Effector CD8-positive, alpha-beta T cell (primary cell): ENCODE results near the gene LSR.
"Not testable (repeated sequence)": the region's sequence is repeated elsewhere in the genome, so short reads cannot be mapped to it uniquely, and the experiment has no call there.

Experiments used
- DNase-seq: peaks from one replicate; lab custom pipeline; 2025; lab: John Stamatoyannopoulos, UW

The LSR gene

DNA sequence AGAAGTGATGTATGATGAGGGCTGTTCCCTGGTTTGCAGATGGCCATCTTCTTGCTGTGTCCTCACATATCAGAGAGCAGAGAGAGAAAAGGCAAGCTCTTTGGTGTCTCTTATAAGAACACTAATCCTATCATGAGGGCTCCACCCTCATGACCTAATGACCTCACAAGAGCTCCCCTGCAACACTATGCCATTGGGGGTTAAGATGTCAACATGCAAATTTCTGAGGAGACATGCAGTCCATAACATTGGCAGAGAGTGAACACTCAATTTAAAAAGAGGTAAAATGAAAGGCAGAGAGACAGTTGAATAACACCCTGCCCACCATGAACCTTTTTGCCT is 31.2 kb upstream of the LSR start:
- no peak for DNase-seq

DNA sequence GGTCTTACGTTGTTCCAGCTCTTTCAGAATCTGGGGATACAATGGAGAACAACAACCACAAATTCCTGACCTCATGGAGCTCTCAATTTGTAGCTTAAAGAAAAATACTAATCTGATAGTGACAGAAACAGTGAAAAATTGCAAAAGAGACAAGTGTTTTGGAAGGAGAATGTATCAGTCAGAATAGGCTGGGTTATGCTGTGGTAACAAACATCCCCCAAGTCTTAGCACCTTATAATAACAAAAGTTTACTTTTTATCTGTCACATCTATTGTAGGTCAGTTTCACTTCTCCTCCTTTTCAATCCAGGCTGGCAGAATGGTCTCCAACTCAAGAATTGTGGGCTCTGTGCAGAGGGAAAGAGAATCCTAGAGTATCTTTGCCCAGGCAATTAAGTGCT is 29.8 kb upstream of the LSR start:
- DNase-seq, result no peak

DNA sequence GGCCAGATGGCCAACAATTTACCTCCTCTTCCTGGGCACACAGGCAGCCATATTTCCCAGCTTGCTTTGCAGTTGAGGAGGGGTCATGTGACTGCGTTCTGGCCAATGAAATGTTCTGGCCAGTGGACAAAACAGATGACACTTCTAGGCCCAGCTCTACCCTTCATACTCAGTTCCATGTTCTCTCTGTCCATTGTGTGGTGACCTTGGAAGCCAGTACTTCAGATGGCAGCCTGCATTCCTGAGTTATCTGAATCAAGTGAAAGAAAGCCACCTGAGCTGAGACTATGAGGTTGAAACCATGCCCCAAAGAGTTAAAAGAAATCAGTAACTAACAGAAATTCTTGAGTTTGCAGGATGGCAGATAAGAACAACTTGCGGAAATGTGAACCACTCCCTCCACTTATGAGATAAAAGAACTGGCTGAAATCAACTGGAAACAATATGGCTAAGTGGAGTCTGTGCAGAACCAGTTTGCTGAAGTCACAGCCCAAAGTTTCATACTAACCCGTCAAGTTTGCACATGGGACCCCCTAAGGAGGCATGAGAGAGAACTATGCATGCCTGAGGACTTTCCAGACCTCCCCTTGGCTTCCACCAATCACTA is 28.4 kb upstream of the LSR start:
- no peak for DNase-seq

DNA sequence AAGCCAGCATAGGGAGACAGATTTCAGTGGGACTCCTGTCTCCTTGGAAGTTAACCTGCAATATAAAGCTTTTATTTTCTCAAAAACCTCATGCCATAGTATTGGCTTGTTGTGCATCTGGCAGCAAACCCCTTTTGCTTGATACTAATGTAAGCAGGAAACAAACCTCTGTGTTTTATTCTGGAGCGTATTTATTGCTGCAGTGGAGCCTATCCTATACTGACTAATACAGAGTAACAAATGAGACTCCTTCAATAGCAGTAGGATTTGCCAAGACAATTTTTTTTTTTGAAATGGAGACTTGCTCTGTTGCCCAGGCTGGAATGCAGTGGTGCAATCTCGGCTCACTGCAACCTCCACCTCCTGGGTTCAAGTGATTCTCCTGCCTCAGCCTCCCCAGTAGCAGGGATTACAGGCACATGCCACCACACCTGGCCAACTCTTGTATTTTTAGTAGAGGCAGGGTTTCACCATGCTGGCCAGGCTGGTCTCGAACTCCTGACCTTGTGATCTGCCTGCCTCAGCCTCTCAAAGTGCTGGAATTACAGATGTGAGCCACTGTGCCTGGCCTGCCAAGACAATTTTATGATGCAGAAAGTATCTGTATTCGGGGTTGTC is 27.7 kb upstream of the LSR start:
- DNase-seq, result not testable (repeated sequence)

DNA sequence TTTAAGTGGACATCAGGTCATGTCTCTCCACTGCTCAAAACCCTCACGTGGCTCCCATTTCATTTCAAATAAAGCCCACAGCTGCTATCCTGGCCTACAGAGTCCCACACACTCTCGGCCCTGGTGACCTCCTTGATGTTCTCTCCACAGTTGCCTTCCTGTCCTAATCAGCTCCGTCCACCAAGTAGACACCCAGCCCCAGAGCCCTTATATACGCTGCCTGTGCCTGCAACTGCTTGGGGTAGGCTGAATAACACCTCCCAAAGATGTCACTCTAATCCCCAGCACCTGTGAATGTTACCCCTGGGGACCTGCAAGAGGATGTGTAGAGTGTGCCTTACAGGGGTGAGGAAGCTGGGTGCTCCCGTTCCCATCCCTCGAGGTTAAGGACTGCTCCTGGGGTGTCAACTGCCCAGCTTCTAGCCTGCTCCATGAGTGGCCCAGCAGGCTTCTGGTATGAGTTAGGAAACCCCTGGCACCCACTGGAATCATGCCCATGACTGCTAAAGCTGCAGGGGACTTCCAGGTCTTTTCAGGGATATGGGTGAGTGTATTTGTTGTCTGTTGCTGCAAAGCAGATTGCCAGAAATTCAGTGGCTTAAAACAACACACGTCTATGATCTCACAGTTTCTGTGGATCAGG is 26.3 kb upstream of the LSR start:
- no peak for DNase-seq

DNA sequence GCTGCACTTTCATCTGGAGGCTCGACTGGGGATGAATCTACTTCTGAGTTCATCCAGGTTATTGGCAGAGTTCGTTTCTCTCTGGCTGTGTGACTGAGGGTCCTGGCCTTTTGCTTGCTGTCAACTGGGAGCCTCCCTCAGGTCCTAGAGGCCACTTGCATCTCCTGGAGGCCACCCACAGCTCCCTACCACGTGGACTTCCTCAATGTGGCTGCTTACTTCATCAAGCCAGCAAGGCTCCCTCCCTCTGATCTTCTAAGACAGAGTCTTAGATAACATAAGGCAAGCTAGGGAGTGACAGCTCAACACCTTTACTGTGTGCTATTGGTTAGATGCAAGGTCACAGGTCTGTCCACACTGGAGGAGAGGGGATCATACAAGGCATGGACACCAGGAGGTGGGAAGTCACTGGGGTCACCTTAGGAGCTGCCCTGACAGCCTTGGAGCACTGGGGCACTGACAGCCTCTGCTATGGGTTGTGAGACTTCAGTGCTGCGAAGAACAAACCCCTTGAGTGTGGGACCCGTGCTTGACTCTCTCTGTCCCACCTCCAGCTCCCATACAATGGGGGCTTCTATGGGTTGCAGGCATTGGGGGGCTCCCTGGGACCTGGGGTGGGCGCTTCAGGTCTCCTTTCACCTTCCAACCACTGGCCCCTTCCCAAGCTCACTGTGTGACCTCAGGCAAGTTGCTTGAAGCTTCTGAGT is 25.6 kb upstream of the LSR start:
- no peak for DNase-seq

DNA sequence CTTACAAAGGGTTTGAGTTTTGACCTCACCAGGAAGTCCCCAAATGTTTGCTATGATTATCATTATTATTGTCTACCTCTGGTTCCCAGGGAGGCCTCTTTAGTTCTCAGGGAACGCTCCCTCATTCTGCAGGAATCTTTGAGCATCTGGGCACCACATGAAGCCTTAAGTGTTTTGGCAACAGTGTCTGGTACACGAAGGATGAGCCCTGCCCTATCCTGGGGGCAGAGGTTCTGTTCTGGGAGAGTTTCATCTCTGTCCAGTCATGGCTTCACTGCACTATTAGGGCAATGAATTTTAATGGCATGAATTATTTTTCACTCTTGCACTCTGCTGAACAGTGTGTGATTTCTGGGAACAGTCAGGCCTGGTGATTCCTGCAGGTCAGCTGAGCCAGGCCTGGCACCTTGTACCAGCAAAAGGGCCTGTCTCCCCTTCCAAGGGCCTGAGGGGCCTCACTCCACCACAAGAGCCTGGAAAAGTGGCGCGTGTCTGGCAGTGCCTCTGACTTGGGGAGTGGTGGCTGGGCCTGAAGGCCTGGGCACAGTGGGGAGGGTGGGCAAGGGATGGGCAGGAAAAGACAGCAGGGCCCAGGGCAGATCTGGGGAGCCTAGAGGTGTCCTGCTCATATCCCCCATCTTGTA is 24.8 kb upstream of the LSR start:
- DNase-seq, result no peak

DNA sequence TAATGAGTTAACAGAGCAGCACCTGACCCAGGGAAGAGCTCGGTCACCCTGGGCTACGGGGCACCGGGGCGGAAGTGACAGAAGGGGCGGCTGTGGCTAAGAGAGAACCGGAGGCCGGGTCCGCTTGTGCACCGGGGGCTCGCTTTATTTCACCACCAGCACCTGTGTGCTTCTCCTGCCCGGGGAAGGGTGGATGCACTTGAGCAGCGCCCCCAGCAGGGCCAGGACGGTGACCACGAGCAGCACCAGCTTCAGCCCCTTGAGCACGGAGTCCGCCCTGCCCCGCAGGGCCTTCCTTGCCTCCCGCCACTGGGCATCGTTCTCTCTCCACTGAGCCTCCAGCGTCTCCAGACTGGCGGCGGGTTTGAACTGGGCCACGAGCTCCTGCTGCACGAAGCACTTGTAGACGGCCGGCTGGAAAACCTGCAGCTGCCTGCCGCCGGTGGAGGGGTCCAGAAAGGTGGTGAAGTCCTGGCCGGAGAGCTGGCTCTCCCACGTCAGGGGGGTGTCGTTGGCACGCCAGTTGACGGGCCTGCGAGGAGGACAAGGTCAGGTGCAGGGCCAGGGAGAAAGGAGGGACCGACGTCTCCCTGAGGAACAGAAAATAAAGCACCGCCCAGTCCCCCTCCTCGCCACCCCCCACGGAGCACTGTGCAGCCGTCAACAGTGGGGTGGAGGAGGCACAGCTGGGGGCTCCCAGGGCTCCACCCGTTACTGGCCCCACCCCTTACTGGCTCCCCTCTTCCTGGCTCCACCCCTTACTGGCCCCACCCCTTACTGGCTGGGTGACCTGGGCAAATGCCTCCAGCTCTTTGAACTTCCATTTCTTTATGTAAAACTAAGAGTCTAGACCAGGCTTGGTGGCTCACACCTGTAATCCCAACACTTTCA is 23.9 kb upstream of the LSR start:
- DNase-seq, result no peak

DNA sequence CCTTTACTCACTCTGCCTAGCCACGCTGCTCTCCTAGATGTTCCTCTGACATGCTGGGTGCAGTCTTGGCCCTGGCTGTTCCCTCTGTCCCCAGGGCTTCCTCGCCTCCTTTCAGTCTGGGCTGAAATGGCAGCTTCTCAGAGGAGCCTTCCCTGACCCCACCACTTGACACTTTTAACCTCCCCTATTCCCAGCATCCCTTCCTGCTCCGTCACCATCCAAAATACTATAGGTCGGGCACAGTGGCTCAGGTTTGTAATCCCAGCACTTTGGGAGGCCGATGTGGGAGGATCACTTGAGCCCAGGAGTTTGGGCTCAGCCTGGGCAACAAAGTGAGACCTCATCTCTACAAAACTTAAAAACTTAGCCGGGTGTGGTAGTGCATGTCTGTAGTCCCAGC is 22.9 kb upstream of the LSR start:
- no peak for DNase-seq

DNA sequence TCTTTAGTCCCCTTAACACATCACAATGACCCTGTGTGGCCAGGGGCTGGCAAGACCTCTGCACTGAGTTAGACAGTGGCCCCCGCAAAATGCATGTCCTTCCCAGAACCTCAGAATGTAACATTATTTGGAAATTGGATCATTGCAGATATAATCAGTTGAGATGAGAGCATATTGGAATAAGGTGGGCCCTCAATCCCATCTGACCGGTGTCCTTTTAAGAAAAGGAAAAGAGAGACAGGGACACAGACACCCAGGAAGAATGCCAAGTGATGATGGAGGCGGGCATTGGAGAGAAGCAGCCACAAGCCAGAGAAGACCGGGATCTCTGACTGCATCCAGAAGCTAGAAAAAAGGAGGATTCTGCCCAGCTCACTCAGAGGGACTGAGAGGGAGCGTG is 22.1 kb upstream of the LSR start:
- no peak for DNase-seq

DNA sequence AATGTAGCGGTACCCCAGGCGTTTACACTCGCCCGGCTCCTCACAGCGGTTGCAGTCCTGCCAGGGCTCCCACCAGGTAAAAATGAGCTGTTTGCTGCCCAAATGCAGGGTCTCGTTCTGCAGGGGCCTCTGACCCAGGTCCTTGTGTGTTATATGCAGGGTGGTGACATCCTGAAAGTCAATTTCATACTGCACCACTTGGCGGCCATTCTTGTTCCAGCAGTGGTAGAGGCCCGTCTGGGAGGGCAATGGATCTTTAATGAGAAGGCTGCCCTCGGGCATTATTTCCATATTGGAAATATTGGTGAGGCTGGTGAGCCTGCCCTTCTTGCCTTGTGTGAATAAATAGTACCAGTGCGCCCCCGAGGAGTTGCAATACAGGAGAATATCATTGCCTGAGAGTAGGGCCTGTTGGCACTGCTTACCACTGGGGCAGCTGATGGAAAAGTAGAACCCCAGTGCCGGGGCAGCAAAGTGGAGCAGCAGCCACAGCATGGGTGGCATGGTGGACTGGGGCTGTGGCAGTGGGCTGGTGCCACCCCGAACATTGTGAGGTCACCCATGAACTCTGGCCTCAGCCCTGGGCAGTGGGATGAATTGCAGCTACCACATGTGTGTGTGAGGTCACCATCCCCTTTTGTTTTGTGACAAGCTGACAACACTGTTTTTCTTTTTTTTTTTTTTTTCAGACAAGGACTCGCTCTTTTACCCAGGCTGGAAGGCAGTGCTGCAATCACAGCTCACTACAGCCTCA is 20.4 kb upstream of the LSR start, which contains the start of gene FAM187B:
Gene FAM187B (minus strand): TSS at position 563 of the 754 bp plus-strand sequence. CDS start 59 bp downstream, at position 504.
- no peak for DNase-seq

DNA sequence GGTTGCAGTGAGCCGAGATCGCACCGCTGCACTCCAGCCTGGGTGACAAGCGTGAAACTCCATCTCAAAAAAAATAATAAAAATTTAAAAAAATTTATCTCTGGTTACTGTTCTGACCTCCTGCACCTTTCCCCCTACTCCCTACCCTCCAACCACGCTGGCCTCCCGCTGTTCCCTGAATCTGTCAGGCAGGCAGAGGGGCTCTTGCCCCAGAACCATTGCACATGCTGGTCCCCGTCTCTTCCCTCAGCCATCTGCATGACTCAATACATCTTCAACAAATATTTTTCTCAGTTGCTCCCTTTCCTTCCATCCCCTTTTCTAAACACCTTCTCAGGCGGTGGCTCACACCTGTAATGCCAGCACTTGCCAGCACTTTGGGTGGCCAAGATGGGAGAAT is 19.2 kb upstream of the LSR start:
- no peak for DNase-seq

DNA sequence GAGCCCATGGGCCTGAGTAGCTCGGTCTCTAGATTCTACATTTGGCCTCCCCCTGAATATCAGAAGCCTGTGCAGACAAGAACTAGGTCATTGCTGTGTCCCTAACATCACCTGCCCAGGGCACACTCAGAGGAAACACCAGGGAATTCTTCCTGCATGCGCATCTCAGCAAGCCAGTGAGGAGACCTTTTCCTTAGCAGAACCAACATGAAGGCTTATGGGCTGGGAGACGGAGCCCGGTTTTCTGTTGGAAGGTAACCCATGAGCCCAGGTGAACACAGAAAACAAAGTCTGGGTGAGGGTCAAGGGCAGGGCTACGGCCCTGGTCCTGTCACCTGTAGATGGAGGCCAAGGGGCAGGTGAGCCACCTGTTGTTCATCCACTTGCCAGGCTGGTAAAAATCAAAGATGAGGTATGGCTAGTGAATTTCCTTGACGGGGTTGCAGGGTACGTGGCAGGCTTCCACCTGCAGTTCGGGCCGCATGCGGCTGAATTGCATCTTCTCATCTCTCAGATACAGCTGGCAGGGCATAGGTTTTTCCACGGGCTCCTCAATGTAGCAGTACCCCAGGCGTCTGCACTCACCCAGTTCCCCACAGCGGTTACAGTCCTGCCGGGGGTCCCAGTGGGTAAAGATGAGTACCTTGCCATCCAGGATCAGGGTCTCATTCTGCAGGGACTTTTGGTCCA is 16.7 kb upstream of the LSR start:
- DNase-seq, result no peak

DNA sequence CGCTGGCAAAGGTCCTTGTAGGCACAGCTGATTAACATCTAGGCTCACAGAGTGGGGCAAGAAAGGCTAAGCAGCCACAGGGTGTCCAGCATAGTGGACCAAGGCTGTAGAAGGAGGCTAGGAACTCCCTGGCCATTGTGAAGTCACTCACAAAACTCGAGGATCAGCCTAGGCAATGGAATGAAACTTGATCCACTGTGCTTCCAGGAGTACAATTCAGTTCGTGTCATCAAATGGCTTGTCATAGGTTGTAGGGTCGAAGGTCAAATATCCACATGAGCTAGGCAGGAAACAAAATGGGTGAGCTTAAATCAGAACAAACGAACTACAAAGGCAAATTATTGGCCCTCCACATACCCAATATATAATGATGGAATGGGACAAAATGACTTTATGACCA is 15.9 kb upstream of the LSR start:
- no peak for DNase-seq

DNA sequence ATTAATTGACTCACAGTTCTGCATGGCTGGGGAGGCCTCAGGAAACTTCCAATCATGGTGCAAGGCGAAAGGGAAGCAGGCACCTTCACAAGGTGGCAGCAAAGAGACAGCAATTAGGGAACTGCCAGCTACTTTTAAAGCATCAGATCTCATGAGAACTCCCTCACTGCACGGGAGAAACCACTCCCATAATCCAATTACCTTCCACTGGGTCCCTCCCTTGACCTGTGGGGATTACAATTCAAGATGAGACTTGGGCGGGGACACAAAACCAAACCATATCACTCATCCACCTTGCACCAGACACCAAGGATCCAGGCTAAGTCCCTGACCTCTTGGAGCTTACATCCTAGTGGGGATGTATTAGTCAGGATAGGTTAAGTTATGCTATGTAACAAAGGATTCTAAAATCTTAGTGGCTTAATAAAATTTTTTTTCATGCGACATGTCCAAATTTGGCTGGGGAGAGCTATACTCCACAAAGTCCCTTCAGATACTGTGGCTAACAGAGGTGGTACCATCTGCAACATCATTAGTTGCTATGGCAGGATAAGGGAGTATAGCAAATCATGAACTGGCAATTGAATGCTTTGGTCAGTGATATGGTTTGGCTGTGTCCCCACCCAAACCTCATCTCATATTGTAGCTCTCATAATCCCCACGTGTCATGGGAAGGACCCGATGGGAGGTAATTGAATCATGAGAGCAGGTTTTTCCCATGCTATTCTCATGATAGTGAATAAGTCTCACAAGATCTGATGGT is 12.0 kb upstream of the LSR start:
- DNase-seq, result no peak

DNA sequence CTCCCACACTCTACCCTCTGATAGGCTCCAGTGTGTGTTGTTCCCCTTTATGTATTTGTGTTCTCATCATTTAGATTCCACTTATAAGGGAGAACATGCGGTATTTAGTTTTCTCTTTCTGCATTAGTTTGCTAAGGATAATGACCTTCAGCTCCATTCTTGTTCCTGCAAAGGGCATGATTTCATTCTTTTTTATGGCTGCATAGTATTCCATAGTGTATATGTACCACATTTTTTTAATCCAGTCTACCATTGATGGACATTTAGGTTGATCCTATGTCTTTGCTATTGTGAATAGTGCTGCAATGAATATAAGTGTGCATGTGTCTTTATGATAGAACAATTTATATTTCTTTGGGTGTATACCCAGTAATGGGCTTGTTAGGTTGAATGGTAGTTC is 9.2 kb upstream of the LSR start:
- DNase-seq, result not testable (repeated sequence)

DNA sequence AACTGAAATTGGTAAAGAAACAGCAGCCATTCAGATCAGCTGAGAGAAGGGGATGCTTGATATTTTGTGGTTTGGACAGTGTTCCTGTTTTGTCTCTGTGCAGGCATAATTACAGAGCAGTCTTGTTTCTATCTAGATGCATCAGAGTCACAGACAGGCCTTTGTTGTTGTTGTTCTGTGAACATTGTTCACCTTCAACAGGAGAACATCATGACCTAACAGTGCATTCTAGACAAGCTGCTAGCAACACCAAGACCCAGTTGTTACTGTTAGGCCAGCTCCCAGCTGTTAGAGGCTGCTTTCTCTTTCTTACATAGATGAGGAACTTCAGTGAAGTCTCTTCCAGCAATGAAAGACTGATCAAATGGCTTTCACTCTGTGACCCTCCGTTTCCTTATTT is 8.5 kb upstream of the LSR start:
- DNase-seq, result no peak

DNA sequence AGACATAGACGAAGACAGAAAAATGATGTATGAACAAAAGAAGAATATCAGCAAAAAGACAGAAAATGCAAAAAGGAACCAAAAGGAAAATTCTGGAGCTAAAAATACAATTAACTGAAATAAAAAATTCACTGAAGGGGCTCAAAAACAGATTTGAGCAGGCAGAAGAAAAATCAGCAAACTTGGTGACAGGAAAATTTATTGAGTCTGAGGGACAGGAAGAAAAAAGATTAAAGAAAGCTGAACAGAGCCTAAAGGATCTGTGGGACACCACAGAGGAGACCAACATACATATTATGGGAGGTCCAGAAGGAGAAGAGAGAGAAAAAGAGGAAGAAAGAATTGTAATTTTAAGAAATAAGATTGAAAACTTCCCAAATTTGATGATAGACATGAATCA is 7.4 kb upstream of the LSR start:
- no peak for DNase-seq

DNA sequence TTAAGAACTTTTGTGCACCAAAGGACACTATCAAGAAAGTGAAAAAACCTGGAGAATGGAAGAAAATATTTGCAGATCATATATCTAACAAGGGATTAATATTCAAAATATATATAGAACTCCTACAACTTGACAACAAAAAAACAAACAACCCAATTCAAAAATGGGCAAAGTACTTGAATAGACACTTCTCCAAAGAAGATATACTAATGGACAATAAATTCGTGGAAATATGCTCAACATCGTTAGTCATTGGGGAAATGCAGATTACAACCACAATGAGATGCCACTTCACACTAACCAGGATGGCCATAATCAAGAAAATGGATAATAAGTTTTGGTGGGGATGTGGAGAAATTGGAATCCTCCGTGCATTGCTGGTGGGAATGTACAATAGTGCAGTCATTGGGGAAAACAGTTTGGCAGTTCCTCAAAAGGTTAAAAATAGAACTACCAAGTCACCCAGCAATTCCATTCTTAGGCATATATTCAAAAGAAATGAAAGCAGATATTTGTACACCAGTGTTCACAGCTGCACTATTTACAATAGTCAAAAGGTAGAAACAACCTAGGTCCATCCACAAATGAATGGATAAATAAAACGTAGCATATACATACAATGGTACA is 2.2 kb upstream of the LSR start:
- no peak for DNase-seq
